IMR-90 (cell line): ENCODE measurements around the gene TMEM25. TPM values are rescaled to one million over a fixed set of nuclear protein-coding genes. Genes with fewer than 3 reads are reported as not detected.

Source experiments
- ATAC-seq: fragments of 200-7000 bp; cut with Tn5 transposase; 2 replicates; pipeline ENCODE4 v1.9.1; 2020; ENCODE audit warnings: low read depth, mild to moderate bottlenecking, moderate library complexity
- BruUV-seq: library from RNA; stranded (reverse); fragments of 400-500 nt; replicated peaks from 2 replicates; lab custom pipeline; 2021; lab: Mats Ljungman, UMichigan
- CTCF ChIA-PET: fragments of 300-600 bp; formaldehyde crosslinking; extraction: SDS; loops from one replicate; lab custom pipeline; 2021; ENCODE audit warnings: antibody characterized with exemption; lab: Yijun Ruan, JAX
- POLR2A ChIA-PET: fragments of 300-600 bp; sonication (Branson Sonifier 250); formaldehyde crosslinking; loops from one replicate; lab custom pipeline; 2022; ENCODE audit warnings: antibody characterized with exemption; ENCODE audit not compliant: unreplicated experiment; lab: Charles Lee
- DNase-seq: peaks from one replicate; pipeline ENCODE4 v3.0.0; 2013
- H2AFZ ChIP-seq: replicated peaks from 2 replicates; pipeline ENCODE3; 2013; ENCODE audit warnings: low read length, mild to moderate bottlenecking; ENCODE audit not compliant: poor library complexity
- H2AK5ac ChIP-seq: 2 replicates; pipeline ENCODE4 v1.6.1; 2013; ENCODE audit warnings: low read depth, low read length, inconsistent platforms
- H2AK9ac ChIP-seq: replicated peaks from 2 replicates; pipeline ENCODE3; 2013; ENCODE audit warnings: mild to moderate bottlenecking, low read depth, low read length, moderate library complexity; ENCODE audit not compliant: poor library complexity
- H2BK120ac ChIP-seq: 2 replicates; pipeline ENCODE4 v1.6.1; 2013; ENCODE audit warnings: low read depth, low read length, inconsistent platforms
- H2BK15ac ChIP-seq: 3 replicates; pipeline ENCODE4 v1.6.1; 2013; ENCODE audit warnings: low read depth, low read length, inconsistent platforms
- H2BK20ac ChIP-seq: 2 replicates; pipeline ENCODE4 v1.6.1; 2013; ENCODE audit warnings: low read depth, mild to moderate bottlenecking, inconsistent platforms, low read length, moderate library complexity
- H2BK5ac ChIP-seq: 2 replicates; pipeline ENCODE4 v1.6.1; 2013; ENCODE audit warnings: mild to moderate bottlenecking, low read depth, low read length, inconsistent platforms; ENCODE audit not compliant: poor library complexity, severe bottlenecking
- H3K14ac ChIP-seq: replicated peaks from 2 replicates; pipeline ENCODE4 v1.6.1; 2013; ENCODE audit warnings: low read depth, low read length, inconsistent platforms
- H3K18ac ChIP-seq: 2 replicates; pipeline ENCODE4 v1.6.1; 2013; ENCODE audit warnings: low read depth, low read length, control low read depth
- H3K23ac ChIP-seq: 2 replicates; pipeline ENCODE4 v1.6.1; 2013; ENCODE audit warnings: low read depth, low read length, inconsistent platforms
- H3K27ac ChIP-seq: 2 replicates; pipeline ENCODE4 v1.5.1; 2013; ENCODE audit warnings: mild to moderate bottlenecking, control low read depth, low read length; ENCODE audit not compliant: insufficient read depth
- H3K27me3 ChIP-seq: 2 replicates; pipeline ENCODE4 v1.6.1; 2013; ENCODE audit warnings: low read length; ENCODE audit not compliant: control insufficient read depth, insufficient read depth
- H3K36me3 ChIP-seq: 2 replicates; pipeline ENCODE4 v1.6.1; 2013; ENCODE audit warnings: low read length, mixed read lengths; ENCODE audit not compliant: control insufficient read depth, insufficient read depth
- H3K4ac ChIP-seq: 2 replicates; pipeline ENCODE4 v1.6.1; 2013; ENCODE audit warnings: low read depth, low read length, inconsistent platforms
- H3K4me1 ChIP-seq: 2 replicates; pipeline ENCODE4 v1.6.1; 2013; ENCODE audit warnings: low read length, mixed read lengths; ENCODE audit not compliant: control insufficient read depth, insufficient read depth
- H3K4me2 ChIP-seq: 2 replicates; pipeline ENCODE4 v1.6.1; 2013; ENCODE audit warnings: low read depth, mild to moderate bottlenecking, control low read depth, low read length, moderate library complexity
- H3K4me3 ChIP-seq: 2 replicates; pipeline ENCODE4 v1.5.1; 2013; ENCODE audit warnings: low read depth, mild to moderate bottlenecking, control low read depth, low read length, moderate library complexity; ENCODE audit not compliant: insufficient read depth
- H3K56ac ChIP-seq: 2 replicates; pipeline ENCODE4 v1.6.1; 2013; ENCODE audit warnings: low read length, inconsistent platforms; ENCODE audit not compliant: insufficient read depth; ENCODE audit errors: extremely low read depth
- H3K79me1 ChIP-seq, 2 experiments: 2 replicates each; pipeline ENCODE4 v1.6.1; 2013; ENCODE audit warnings: low read length in 2 of 2, inconsistent platforms in 1 of 2, low read depth in 1 of 2
- H3K9ac ChIP-seq: 2 replicates; pipeline ENCODE4 v1.6.1; 2013; ENCODE audit warnings: low read depth, low read length, control low read depth
- H3K9me1 ChIP-seq: 2 replicates; pipeline ENCODE4 v1.6.1; 2013; ENCODE audit warnings: low read length, inconsistent platforms; ENCODE audit not compliant: insufficient read depth
- H3K9me3 ChIP-seq: 2 replicates; pipeline ENCODE4 v1.6.1; 2013; ENCODE audit warnings: low read length; ENCODE audit not compliant: control insufficient read depth, insufficient read depth
- H4K20me1 ChIP-seq: 2 replicates; pipeline ENCODE4 v1.6.1; 2013; ENCODE audit warnings: low read length, inconsistent platforms; ENCODE audit not compliant: insufficient read depth
- H4K5ac ChIP-seq: 2 replicates; pipeline ENCODE4 v1.6.1; 2013; ENCODE audit warnings: mild to moderate bottlenecking, low read depth, low read length, control low read depth
- H4K8ac ChIP-seq, 2 experiments: 2 replicates each; pipeline ENCODE4 v1.6.1; 2013; ENCODE audit warnings: low read depth in 2 of 2, low read length in 2 of 2, control low read depth in 1 of 2, inconsistent platforms in 1 of 2
- H4K91ac ChIP-seq: 2 replicates; pipeline ENCODE4 v1.6.1; 2013; ENCODE audit warnings: low read depth, low read length, inconsistent platforms; ENCODE audit not compliant: insufficient read depth
- BHLHE40 ChIP-seq: fragments of 150-350 bp; IDR thresholded peaks from 2 replicates; pipeline ENCODE4 v1.6.1; 2016; ENCODE audit warnings: mild to moderate bottlenecking, low read depth, low read length
- CEBPB ChIP-seq: IDR thresholded peaks from 2 replicates; pipeline ENCODE4 v1.6.1; 2012; ENCODE audit warnings: low read depth, low read length, improper control_type of control experiment
- CHD1 ChIP-seq: IDR thresholded peaks from 2 replicates; pipeline ENCODE4 v1.6.1; 2012; ENCODE audit warnings: low read depth, low read length, improper control_type of control experiment
- CTCF ChIP-seq: conservative IDR thresholded peaks from 2 replicates; pipeline ENCODE4 v1.5.1; 2012; ENCODE audit warnings: mild to moderate bottlenecking, low read depth, low read length, improper control_type of control experiment
- MAZ ChIP-seq: IDR thresholded peaks from 2 replicates; pipeline ENCODE4 v1.6.1; 2012; ENCODE audit warnings: low read depth, mild to moderate bottlenecking, low read length, improper control_type of control experiment, moderate library complexity, borderline replicate concordance
- MXI1 ChIP-seq: IDR thresholded peaks from 2 replicates; pipeline ENCODE4 v1.6.1; 2012; ENCODE audit warnings: low read depth, mild to moderate bottlenecking, low read length, moderate library complexity, borderline replicate concordance
- NFE2L2 ChIP-seq: fragments of 150-350 bp; IDR thresholded peaks from 2 replicates; pipeline ENCODE4 v1.6.1; 2016; ENCODE audit warnings: low read depth, mild to moderate bottlenecking, low read length
- POLR2A ChIP-seq: IDR thresholded peaks from 2 replicates; pipeline ENCODE4 v1.6.1; 2012; ENCODE audit warnings: mild to moderate bottlenecking, low read depth, low read length
- RCOR1 ChIP-seq: IDR thresholded peaks from 2 replicates; pipeline ENCODE4 v1.6.1; 2012; ENCODE audit warnings: mild to moderate bottlenecking, low read length, improper control_type of control experiment; ENCODE audit not compliant: insufficient replicate concordance
- RFX5 ChIP-seq: IDR thresholded peaks from 2 replicates; pipeline ENCODE4 v1.8.0; 2012; ENCODE audit warnings: low read depth, mild to moderate bottlenecking, low read length, moderate library complexity
- SMC3 ChIP-seq: fragments of 150-350 bp; IDR thresholded peaks from 2 replicates; pipeline ENCODE4 v1.6.1; 2016; ENCODE audit warnings: low read depth, mild to moderate bottlenecking, antibody characterized with exemption, low read length, moderate library complexity
- WGBS, 2 experiments: methylation state at CpG; one replicate each; pipeline versions ENCODE4 v1.1.5 to v1.1.7; 2013; ENCODE audit warnings: missing lambda C conversion rate in 2 of 2; ENCODE audit not compliant: insufficient read length in 1 of 2; ENCODE audit errors: extremely low coverage in 2 of 2; 5-methylcytosine and 5-hydroxymethylcytosine counted together
- dilution Hi-C: fragments of 300-500 bp; cut with HindIII; formaldehyde crosslinking; loops from one replicate; pipeline ENCODE4 v1.14.3; 2018; ENCODE audit warnings: low sequenced_read_pairs; ENCODE audit not compliant: unreplicated experiment
- in situ Hi-C: fragments of 300-500 bp; cut with MboI; formaldehyde crosslinking; loops from 3 replicates; pipeline ENCODE4 v1.14.3; 2019; ENCODE audit warnings: low sequenced_read_pairs, inconsistent platforms, mixed read lengths
- intact Hi-C: fragments of 100-400 bp; cut with micrococcal nuclease; formaldehyde crosslinking; loops from 2 replicates; pipeline ENCODE4 v1.10.0; 2022
- polyA plus RNA-seq, 3 experiments: library from polyadenylated mRNA; depleted of rRNA; stranded (reverse); fragments of >200 nt; gene quantifications; 2 replicates each; pipeline ENCODE4 v1.2.3, GENCODE V29; 2012; ENCODE audit warnings: low replicate concordance in 1 of 3
- total RNA-seq: library from RNA; depleted of rRNA; stranded (reverse); fragments of >200 nt; gene quantifications from 2 replicates; pipeline ENCODE4 v1.2.3, GENCODE V29; 2012

TMEM25 gene
- total and polyA plus RNA-seq, 2 of the 4 experiments (the other 2 are of a cell fraction) = 14.0 to 37.1 TPM

GRCh38 chr11:118528511-118528910, 2.5 kb upstream of the TMEM25 start:
- in situ Hi-C loops (no loop called here), intact Hi-C loops (no loop called here)
- BruUV-seq = no TSS peak

More at GRCh38 chr11:118528511-118528910, 2.5 kb upstream of the TMEM25 start:
- no peak overlapping the region for H3K27ac ChIP-seq
- H3K56ac ChIP-seq = no peak overlapping the region
- peaks cover 2% of the 10 kb centered on the region; the same call in 1 of the 2 replicates for H3K4me1 ChIP-seq
- POLR2A ChIA-PET = no interaction called here
- H3K14ac ChIP-seq = no peak overlapping the region
- H2BK20ac ChIP-seq = no peak overlapping the region
- H3K9ac ChIP-seq = no peak overlapping the region
- H2AK9ac ChIP-seq = no peak overlapping the region
- H2AFZ ChIP-seq = no peak overlapping the region
- H4K91ac ChIP-seq = no peak overlapping the region
- CTCF ChIA-PET = no interaction called here
- no peak overlapping the region for H2AK5ac ChIP-seq
- H2BK120ac ChIP-seq = no peak overlapping the region
- H2BK5ac ChIP-seq = no peak overlapping the region
- H3K36me3 ChIP-seq = peaks cover 15% of the 10 kb centered on the region
- dilution Hi-C loops = no loop called here
- WGBS, 2 experiments = 93% methylated on average over 4 of the region's 6 CpGs; no CpG with 5 or more reads in 1 of the 2 experiments
- no peak overlapping the region for H3K4me3 ChIP-seq
- H4K8ac ChIP-seq = no peak overlapping the region
- no peak overlapping the region for H4K5ac ChIP-seq
- H3K4me2 ChIP-seq = no peak overlapping the region
- H3K9me3 ChIP-seq = no peaks in the 10 kb centered on the region
- H2BK15ac ChIP-seq = no peak overlapping the region
- DNase-seq = no peak
- no peak overlapping the region for H3K23ac ChIP-seq
- H3K9me1 ChIP-seq = no peaks in the 10 kb centered on the region
- no peak overlapping the region for H3K4ac ChIP-seq
- H3K27me3 ChIP-seq = no peaks in the 10 kb centered on the region
- TF ChIP-seq SMC3 (no peak), BHLHE40 (no peak), RCOR1 (no peak), MAZ (no peak), MXI1 (no peak), POLR2A (no peak), NFE2L2 (no peak), CHD1 (no peak), CEBPB (no peak), CTCF (no peak), RFX5 (no peak)
- peaks cover 0 to 24% of the 10 kb centered on the region in 2 experiments; a peak in 3 of 4 replicates for H3K79me1 ChIP-seq
- no peak overlapping the region for H3K18ac ChIP-seq
- no peaks in the 10 kb centered on the region for H4K20me1 ChIP-seq
- ATAC-seq = no peak
